GM18507 (cell line): ENCODE results near the gene PAGE1.
A peak's percentile ranks its signal among the peaks of the same experiment; 100 is the strongest.
"Not testable (repeated sequence)": the region's sequence is repeated elsewhere in the genome, so short reads cannot be mapped to it uniquely, and the experiment has no call there.

Experiments used
- DNase-seq: peaks from one replicate; pipeline ENCODE4 v3.0.0; 2011; ENCODE audit warnings: low read depth; ENCODE audit not compliant: insufficient read length; ENCODE audit errors: extremely low spot score
- FAIRE-seq: peaks from 2 replicates; lab custom pipeline; 2011; peaks lifted over from hg19 to GRCh38; lab: Jason Lieb, UNC

The PAGE1 gene

GRCh38 chrX:49695276-49696180 lies at the start of gene PAGE1:
Gene PAGE1 (minus strand): TSS chrX:49695984. CDS start chrX:49694770, 1,214 bp downstream.
- FAIRE-seq (no peak), DNase-seq (no peak)

GRCh38 chrX:49741501-49741900 lies 45.7 kb upstream of the PAGE1 start:
- DNase-seq, FAIRE-seq: not testable (repeated sequence)

- FAIRE-seq = no peak
- no peak for DNase-seq
Observed at GRCh38 chrX:49727847-49728246, 32.1 kb upstream of the PAGE1 start.

- DNase-seq = no peak
- FAIRE-seq = no peak
Observed at GRCh38 chrX:49726966-49727365, 31.2 kb upstream of the PAGE1 start.

- DNase-seq (no peak), FAIRE-seq (no peak)
Observed at GRCh38 chrX:49725923-49726904, 30.4 kb upstream of the PAGE1 start.

GRCh38 chrX:49725401-49725800 lies 29.6 kb upstream of the PAGE1 start:
- FAIRE-seq = no peak
- DNase-seq = no peak

- not testable (repeated sequence) for FAIRE-seq
Observed at GRCh38 chrX:49720106-49720505, 24.3 kb upstream of the PAGE1 start.

GRCh38 chrX:49712577-49712976 lies 16.8 kb upstream of the PAGE1 start:
- FAIRE-seq (no peak), DNase-seq (no peak)

More at GRCh38 chrX:49720106-49720505, 24.3 kb upstream of the PAGE1 start:
- not testable (repeated sequence) for DNase-seq

- FAIRE-seq (no peak), DNase-seq (no peak)
Observed at GRCh38 chrX:49710744-49711319, 15.0 kb upstream of the PAGE1 start.

- DNase-seq = no peak
- FAIRE-seq = no peak
Observed at GRCh38 chrX:49704691-49705404, 9.1 kb upstream of the PAGE1 start.

- DNase-seq (no peak), FAIRE-seq (no peak)
Observed at GRCh38 chrX:49701933-49702332, 6.1 kb upstream of the PAGE1 start.

GRCh38 chrX:49701323-49701722 lies 5.5 kb upstream of the PAGE1 start:
- no peak for FAIRE-seq
- no peak for DNase-seq

- FAIRE-seq (no peak), DNase-seq (no peak)
Observed at GRCh38 chrX:49675075-49675719, 20.6 kb downstream of the PAGE1 start.

- FAIRE-seq (no peak), DNase-seq (no peak)
Observed at GRCh38 chrX:49673394-49673793, 22.4 kb downstream of the PAGE1 start.

GRCh38 chrX:49664824-49665223 lies 31.0 kb downstream of the PAGE1 start:
- DNase-seq (no peak), FAIRE-seq (no peak)

GRCh38 chrX:49661881-49662280 lies 33.9 kb downstream of the PAGE1 start:
- FAIRE-seq = no peak

GRCh38 chrX:49659771-49660170 lies 36.0 kb downstream of the PAGE1 start:
- no peak for FAIRE-seq
- no peak for DNase-seq

More at GRCh38 chrX:49661881-49662280, 33.9 kb downstream of the PAGE1 start:
- no peak for DNase-seq

GRCh38 chrX:49656533-49656932 lies 39.3 kb downstream of the PAGE1 start:
- FAIRE-seq (peak; percentile 84), DNase-seq (no peak)
